K562 (cell line): Measurements from ENCODE around the gene TMEM129. TPM values are rescaled to one million over a fixed set of nuclear protein-coding genes. Genes with fewer than 3 reads are reported as not detected.

Experiments
- E2F6 ChIP-seq, 2 experiments: IDR thresholded peaks; 2 replicates each; pipeline ENCODE4 v1.6.1; 2011; ENCODE audit warnings: borderline replicate concordance in 1 of 2, control low read depth in 1 of 2, low read depth in 1 of 2, low read length in 1 of 2, mild to moderate bottlenecking in 1 of 2, mixed read lengths in 1 of 2, moderate library complexity in 1 of 2; ENCODE audit not compliant: insufficient read depth in 1 of 2, insufficient read length in 1 of 2, poor library complexity in 1 of 2, severe bottlenecking in 1 of 2; ENCODE audit errors: extremely low read depth in 1 of 2
- GMEB1 ChIP-seq: fragments of 250-450 bp; sonication (Bioruptor Pico); IDR thresholded peaks from 2 replicates; pipeline ENCODE4 v1.4.0; 2020; ENCODE audit warnings: mild to moderate bottlenecking
- HDAC6 ChIP-seq: IDR thresholded peaks from 2 replicates; pipeline ENCODE4 v1.6.1; 2012; ENCODE audit warnings: low read depth, mild to moderate bottlenecking, control low read depth, inconsistent platforms, low read length, moderate library complexity
- HDGF ChIP-seq: fragments of 450-650 bp; IDR thresholded peaks from 2 replicates; pipeline ENCODE4 v1.6.1; 2016
- IRF9 ChIP-seq: fragments of 450-650 bp; IDR thresholded peaks from 2 replicates; pipeline ENCODE4 v1.6.1; 2016; ENCODE audit warnings: missing biosample characterization, missing genetic modification characterization
- MIER1 ChIP-seq: fragments of 450-650 bp; IDR thresholded peaks from 2 replicates; pipeline ENCODE4 v1.6.1; 2016; ENCODE audit warnings: antibody characterized with exemption, mild to moderate bottlenecking, low read depth
- MITF ChIP-seq: IDR thresholded peaks from 2 replicates; pipeline ENCODE4 v1.6.1; 2014; ENCODE audit warnings: antibody characterized with exemption
- MYC ChIP-seq, 2 experiments: fragments of 250-450 bp in 1 of 2; sonication (Bioruptor Pico) in 1 of 2; IDR thresholded peaks; 2 replicates each; pipeline versions ENCODE4 v1.5.1 to v1.6.1; 2012 to 2021; ENCODE audit warnings: low read depth in 2 of 2, borderline replicate concordance in 1 of 2, improper control_type of control experiment in 1 of 2, low read length in 1 of 2, mild to moderate bottlenecking in 1 of 2, moderate library complexity in 1 of 2
- NCOR1 ChIP-seq: fragments of 450-650 bp; IDR thresholded peaks from 2 replicates; pipeline ENCODE4 v1.6.1; 2016; ENCODE audit warnings: mild to moderate bottlenecking, moderate library complexity
- NRF1 ChIP-seq, 2 experiments: fragments of 450-650 bp; IDR thresholded peaks in 1 of 2; conservative IDR thresholded peaks in 1 of 2; 2 replicates each; pipeline ENCODE4 v1.6.1; 2014; ENCODE audit warnings: mild to moderate bottlenecking in 2 of 2
- PRDM10 ChIP-seq: fragments of 450-650 bp; IDR thresholded peaks from 2 replicates; pipeline ENCODE4 v1.6.1; 2018; ENCODE audit not compliant: partially characterized antibody
- SMARCC2 ChIP-seq: fragments of 450-650 bp; IDR thresholded peaks from 2 replicates; pipeline ENCODE4 v1.6.1; 2017; ENCODE audit warnings: antibody characterized with exemption, moderate library complexity, mild to moderate bottlenecking, low read depth
- THRB ChIP-seq: fragments of 450-650 bp; formaldehyde crosslinking; conservative IDR thresholded peaks from 2 replicates; pipeline ENCODE4 v1.4.0; 2022; ENCODE audit warnings: mild to moderate bottlenecking, missing genetic modification characterization
- YY1 ChIP-seq, 3 experiments: IDR thresholded peaks; 2 replicates each; pipeline ENCODE4 v1.6.1; 2011; ENCODE audit warnings: low read length in 2 of 3, mild to moderate bottlenecking in 2 of 3, moderate library complexity in 2 of 3, borderline replicate concordance in 1 of 3, control low read depth in 1 of 3, low read depth in 1 of 3; ENCODE audit not compliant: insufficient read depth in 3 of 3, insufficient replicate concordance in 2 of 3, control insufficient read depth in 1 of 3, insufficient read length in 1 of 3; ENCODE audit errors: extremely low read depth in 1 of 3
- ZBTB8A ChIP-seq: fragments of 450-650 bp; IDR thresholded peaks from 2 replicates; pipeline ENCODE4 v1.6.1; 2018; ENCODE audit warnings: mild to moderate bottlenecking, moderate library complexity; ENCODE audit not compliant: partially characterized antibody
- polyA plus RNA-seq, 8 experiments: library from polyadenylated mRNA; depleted of rRNA in 4 of 8; stranded (reverse) in 5 of 8; unstranded in 3 of 8; fragments of >200 nt; fragmentation: Nextera tagmentation in 2 of 8; fragmentation: Illumina TruSeq in 1 of 8; extraction: Ambion mirVana in 2 of 8; extraction: Trizol in 1 of 8; gene quantifications; 2 replicates each; pipeline versions ENCODE4 v1.2.1 to v1.2.3, GENCODE V29; 2011 to 2014; ENCODE audit warnings: inconsistent platforms in 1 of 8, missing spikeins in 1 of 8
- total RNA-seq, 7 experiments: library from RNA; depleted of rRNA in 6 of 7; stranded (reverse); fragments of >200 nt in 6 of 7; fragmentation: Illumina TruSeq in 2 of 7; extraction: Trizol in 2 of 7; gene quantifications; 2 replicates each; pipeline versions ENCODE4 v1.2.1 to v1.2.3, GENCODE V29; 2011 to 2021; ENCODE audit warnings: low replicate concordance in 1 of 7

Gene TMEM129
- total and polyA plus RNA-seq, 9 of the 15 experiments (the other 6 are each of a cell fraction or from before 2014, with no cell fraction given), result 0.34 to 47.2 (median 18.8) TPM

GRCh38 chr4:1746265-1746691, 25.2 kb upstream of the TMEM129 start (continued):
- peak in 1 of 2 experiments; percentile 38 for TF ChIP-seq E2F6 (IDR thresholded peaks at IDR 0.05; ENCODE audit: borderline replicate concordance in 1 of 2, extremely low read depth in 1 of 2, insufficient read depth in 1 of 2, insufficient read length in 1 of 2, low read depth in 1 of 2, low read length in 1 of 2, poor library complexity in 1 of 2, severe bottlenecking in 1 of 2)
- TF ChIP-seq MIER1, result no peak
- TF ChIP-seq HDAC6, result no peak
- TF ChIP-seq NCOR1, result no peak
- TF ChIP-seq YY1 (IDR thresholded peaks at IDR 0.05; ENCODE audit: borderline replicate concordance in 1 of 3, control insufficient read depth in 1 of 3, extremely low read depth in 1 of 3, insufficient read depth in 3 of 3, insufficient read length in 1 of 3, insufficient replicate concordance in 2 of 3, low read depth in 1 of 3, low read length in 2 of 3), result peak in 2 of 3 experiments; percentile 44 to 51
- TF ChIP-seq MITF, result no peak
- no peak for TF ChIP-seq ZBTB8A
- TF ChIP-seq GMEB1 (CRISPR knock-in tag), result no peak
- no peak for TF ChIP-seq IRF9 (tag)
- no peak for TF ChIP-seq NRF1 (conservative IDR thresholded peaks at IDR 0.05 in 1 of 2, IDR thresholded peaks at IDR 0.05 in 1 of 2)
- peak; percentile 55; the same call in 1 of the 2 replicates for TF ChIP-seq MYC (IDR thresholded peaks at IDR 0.05; ENCODE audit: low read depth, low read length)
- TF ChIP-seq MYC (CRISPR knock-in tag; IDR thresholded peaks at IDR 0.05; ENCODE audit: borderline replicate concordance, low read depth), result no peak
- TF ChIP-seq HDGF, result no peak
- TF ChIP-seq THRB (CRISPR knock-in tag), result no peak
- no peak for TF ChIP-seq PRDM10
- TF ChIP-seq SMARCC2, result no peak
